WTC11 (cell line): ENCODE measurements around the gene PHLPP1. TPM values are rescaled to one million over a fixed set of nuclear protein-coding genes. Genes with fewer than 3 reads are reported as not detected.

Experiments used
- ATAC-seq: fragments of 200-7000 bp; cut with Tn5 transposase; 2 replicates; pipeline ENCODE4 v1.10.0; 2021; ENCODE audit warnings: mild to moderate bottlenecking, moderate library complexity
- CTCF ChIA-PET: fragments of 300-600 bp; sonication (Branson Sonifier 250); formaldehyde crosslinking; loops from one replicate; lab custom pipeline; 2021; ENCODE audit warnings: antibody characterized with exemption; lab: Charles Lee
- POLR2A ChIA-PET: fragments of 350-600 bp; sonication (Branson Sonifier 250); formaldehyde crosslinking; loops from one replicate; lab custom pipeline; 2021; ENCODE audit warnings: antibody characterized with exemption; lab: Charles Lee
- DNase-seq: peaks from one replicate; pipeline ENCODE4 v3.0.0; 2021; ENCODE audit warnings: low spot score
- H3K27ac Mint-ChIP-seq: 2 replicates; pipeline ENCODE4 v1.8.0; 2021; ENCODE audit warnings: mixed read lengths
- H3K27me3 Mint-ChIP-seq: 2 replicates; pipeline ENCODE4 v1.8.0; 2021; ENCODE audit warnings: low read depth, mild to moderate bottlenecking, moderate library complexity, mixed read lengths
- H3K36me3 Mint-ChIP-seq: 2 replicates; pipeline ENCODE4 v1.8.0; 2021; ENCODE audit warnings: mixed read lengths
- H3K4me1 Mint-ChIP-seq: 2 replicates; pipeline ENCODE4 v1.8.0; 2022; ENCODE audit warnings: mixed read lengths
- H3K4me3 Mint-ChIP-seq: 2 replicates; pipeline ENCODE4 v1.8.0; 2021; ENCODE audit warnings: mild to moderate bottlenecking, moderate library complexity, mixed read lengths
- H3K9me3 Mint-ChIP-seq: 2 replicates; pipeline ENCODE4 v1.8.0; 2021; ENCODE audit warnings: mixed read lengths
- CBFB ChIP-seq: sonication (generic); formaldehyde crosslinking; IDR thresholded peaks from 2 replicates; pipeline ENCODE4 v1.8.1; 2022; ENCODE audit warnings: mild to moderate bottlenecking, low read depth, missing genetic modification reagents
- ESRRA ChIP-seq: sonication (generic); formaldehyde crosslinking; IDR thresholded peaks from 2 replicates; pipeline ENCODE4 v1.8.1; 2022; ENCODE audit warnings: mild to moderate bottlenecking, missing genetic modification reagents, borderline replicate concordance
- HMGA2 ChIP-seq: fragments of 250-450 bp; sonication (Bioruptor Pico); IDR thresholded peaks from 2 replicates; pipeline ENCODE4 v1.4.0; 2021; ENCODE audit warnings: mild to moderate bottlenecking, moderate library complexity
- IRF2 ChIP-seq: sonication (generic); formaldehyde crosslinking; IDR thresholded peaks from 2 replicates; pipeline ENCODE4 v1.8.0; 2022; ENCODE audit warnings: low read depth, missing genetic modification reagents, borderline replicate concordance
- JUN ChIP-seq: sonication (generic); formaldehyde crosslinking; IDR thresholded peaks from 2 replicates; pipeline ENCODE4 v1.8.0; 2023; ENCODE audit warnings: mild to moderate bottlenecking, missing genetic modification reagents
- NFE2L1 ChIP-seq: sonication (generic); formaldehyde crosslinking; IDR thresholded peaks from 2 replicates; pipeline ENCODE4 v1.8.1; 2023; ENCODE audit warnings: missing genetic modification reagents
- NR3C1 ChIP-seq: sonication (generic); formaldehyde crosslinking; conservative IDR thresholded peaks from 2 replicates; pipeline ENCODE4 v1.8.1; 2023; ENCODE audit warnings: low read depth, mild to moderate bottlenecking, missing genetic modification reagents
- OVOL2 ChIP-seq: fragments of 250-450 bp; sonication (Bioruptor Pico); IDR thresholded peaks from 2 replicates; pipeline ENCODE4 v1.9.0; 2021; ENCODE audit warnings: mild to moderate bottlenecking, borderline replicate concordance
- SMAD3 ChIP-seq: sonication (generic); formaldehyde crosslinking; IDR thresholded peaks from 2 replicates; pipeline ENCODE4 v1.8.0; 2022; ENCODE audit warnings: missing genetic modification reagents, mild to moderate bottlenecking, borderline replicate concordance
- SOX15 ChIP-seq: fragments of 250-450 bp; sonication (Bioruptor Pico); IDR thresholded peaks from 2 replicates; pipeline ENCODE4 v1.9.0; 2021; ENCODE audit warnings: mild to moderate bottlenecking
- total RNA-seq: library from RNA; stranded (reverse); gene quantifications from 3 replicates; pipeline ENCODE4 v1.2.3, GENCODE V29; 2021
- TF ChIP-seq, protein P1 (sequence below): sonication (generic); formaldehyde crosslinking; IDR thresholded peaks from 2 replicates; pipeline ENCODE4 v1.8.0; 2023; ENCODE audit warnings: missing genetic modification reagents, mild to moderate bottlenecking, borderline replicate concordance
- TF ChIP-seq, protein P2 (sequence below): sonication (generic); formaldehyde crosslinking; IDR thresholded peaks from 2 replicates; pipeline ENCODE4 v1.8.0; 2022; ENCODE audit warnings: mild to moderate bottlenecking, missing genetic modification reagents
- TF ChIP-seq, protein P3 (sequence below): fragments of 250-450 bp; sonication (Bioruptor Pico); IDR thresholded peaks from 2 replicates; pipeline ENCODE4 v1.8.0; 2021; ENCODE audit warnings: mild to moderate bottlenecking
- TF ChIP-seq, protein P4 (sequence below): sonication (generic); formaldehyde crosslinking; IDR thresholded peaks from 2 replicates; pipeline ENCODE4 v1.8.1; 2022; ENCODE audit warnings: low read depth, mild to moderate bottlenecking, moderate library complexity, missing genetic modification reagents, borderline replicate concordance
- TF ChIP-seq, protein P5 (sequence below): sonication (generic); formaldehyde crosslinking; IDR thresholded peaks from 2 replicates; pipeline ENCODE4 v1.8.1; 2022; ENCODE audit warnings: mild to moderate bottlenecking, missing genetic modification reagents, moderate library complexity, borderline replicate concordance
- TF ChIP-seq, protein P6 (sequence below): fragments of 250-450 bp; sonication (Bioruptor Pico); IDR thresholded peaks from 2 replicates; pipeline ENCODE4 v2.1.2; 2022; ENCODE audit warnings: mild to moderate bottlenecking, moderate library complexity
- TF ChIP-seq, protein P7 (sequence below): sonication (generic); formaldehyde crosslinking; IDR thresholded peaks from 2 replicates; pipeline ENCODE4 v1.8.0; 2022; ENCODE audit warnings: missing genetic modification reagents

Gene PHLPP1
- total RNA-seq, 1 experiment from 2014 or later: 52.0 TPM

DNA sequence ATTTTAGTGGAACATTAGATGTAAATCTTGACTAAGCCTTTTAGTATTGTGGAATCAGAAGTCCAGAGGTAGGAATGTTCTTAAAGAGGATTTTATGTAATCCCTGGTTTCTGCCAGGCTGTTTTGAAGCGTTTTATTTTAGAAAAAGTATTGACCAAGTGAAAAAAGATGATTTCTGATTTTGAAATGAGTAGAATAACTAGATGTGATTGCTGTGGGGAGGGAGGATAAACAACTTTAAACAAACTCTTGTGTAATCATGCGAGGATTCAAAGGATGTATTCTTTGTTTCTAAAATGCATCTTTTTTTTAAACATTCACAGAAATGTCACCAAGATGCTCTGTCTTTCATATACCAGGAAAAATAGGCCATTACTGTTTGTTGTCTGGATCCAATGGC, 53.9 kb downstream of the PHLPP1 start (continued):
- TF ChIP-seq IRF2 (CRISPR knock-in tag) (no peak), JUN (no peak), ESRRA (CRISPR knock-in tag) (no peak)
- TF ChIP-seq, protein P1, sequence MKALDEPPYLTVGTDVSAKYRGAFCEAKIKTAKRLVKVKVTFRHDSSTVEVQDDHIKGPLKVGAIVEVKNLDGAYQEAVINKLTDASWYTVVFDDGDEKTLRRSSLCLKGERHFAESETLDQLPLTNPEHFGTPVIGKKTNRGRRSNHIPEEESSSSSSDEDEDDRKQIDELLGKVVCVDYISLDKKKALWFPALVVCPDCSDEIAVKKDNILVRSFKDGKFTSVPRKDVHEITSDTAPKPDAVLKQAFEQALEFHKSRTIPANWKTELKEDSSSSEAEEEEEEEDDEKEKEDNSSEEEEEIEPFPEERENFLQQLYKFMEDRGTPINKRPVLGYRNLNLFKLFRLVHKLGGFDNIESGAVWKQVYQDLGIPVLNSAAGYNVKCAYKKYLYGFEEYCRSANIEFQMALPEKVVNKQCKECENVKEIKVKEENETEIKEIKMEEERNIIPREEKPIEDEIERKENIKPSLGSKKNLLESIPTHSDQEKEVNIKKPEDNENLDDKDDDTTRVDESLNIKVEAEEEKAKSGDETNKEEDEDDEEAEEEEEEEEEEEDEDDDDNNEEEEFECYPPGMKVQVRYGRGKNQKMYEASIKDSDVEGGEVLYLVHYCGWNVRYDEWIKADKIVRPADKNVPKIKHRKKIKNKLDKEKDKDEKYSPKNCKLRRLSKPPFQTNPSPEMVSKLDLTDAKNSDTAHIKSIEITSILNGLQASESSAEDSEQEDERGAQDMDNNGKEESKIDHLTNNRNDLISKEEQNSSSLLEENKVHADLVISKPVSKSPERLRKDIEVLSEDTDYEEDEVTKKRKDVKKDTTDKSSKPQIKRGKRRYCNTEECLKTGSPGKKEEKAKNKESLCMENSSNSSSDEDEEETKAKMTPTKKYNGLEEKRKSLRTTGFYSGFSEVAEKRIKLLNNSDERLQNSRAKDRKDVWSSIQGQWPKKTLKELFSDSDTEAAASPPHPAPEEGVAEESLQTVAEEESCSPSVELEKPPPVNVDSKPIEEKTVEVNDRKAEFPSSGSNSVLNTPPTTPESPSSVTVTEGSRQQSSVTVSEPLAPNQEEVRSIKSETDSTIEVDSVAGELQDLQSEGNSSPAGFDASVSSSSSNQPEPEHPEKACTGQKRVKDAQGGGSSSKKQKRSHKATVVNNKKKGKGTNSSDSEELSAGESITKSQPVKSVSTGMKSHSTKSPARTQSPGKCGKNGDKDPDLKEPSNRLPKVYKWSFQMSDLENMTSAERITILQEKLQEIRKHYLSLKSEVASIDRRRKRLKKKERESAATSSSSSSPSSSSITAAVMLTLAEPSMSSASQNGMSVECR (CRISPR knock-in tag): no peak
- TF ChIP-seq, protein P2, sequence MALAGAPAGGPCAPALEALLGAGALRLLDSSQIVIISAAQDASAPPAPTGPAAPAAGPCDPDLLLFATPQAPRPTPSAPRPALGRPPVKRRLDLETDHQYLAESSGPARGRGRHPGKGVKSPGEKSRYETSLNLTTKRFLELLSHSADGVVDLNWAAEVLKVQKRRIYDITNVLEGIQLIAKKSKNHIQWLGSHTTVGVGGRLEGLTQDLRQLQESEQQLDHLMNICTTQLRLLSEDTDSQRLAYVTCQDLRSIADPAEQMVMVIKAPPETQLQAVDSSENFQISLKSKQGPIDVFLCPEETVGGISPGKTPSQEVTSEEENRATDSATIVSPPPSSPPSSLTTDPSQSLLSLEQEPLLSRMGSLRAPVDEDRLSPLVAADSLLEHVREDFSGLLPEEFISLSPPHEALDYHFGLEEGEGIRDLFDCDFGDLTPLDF (CRISPR knock-in tag): no peak
- TF ChIP-seq, protein P3, sequence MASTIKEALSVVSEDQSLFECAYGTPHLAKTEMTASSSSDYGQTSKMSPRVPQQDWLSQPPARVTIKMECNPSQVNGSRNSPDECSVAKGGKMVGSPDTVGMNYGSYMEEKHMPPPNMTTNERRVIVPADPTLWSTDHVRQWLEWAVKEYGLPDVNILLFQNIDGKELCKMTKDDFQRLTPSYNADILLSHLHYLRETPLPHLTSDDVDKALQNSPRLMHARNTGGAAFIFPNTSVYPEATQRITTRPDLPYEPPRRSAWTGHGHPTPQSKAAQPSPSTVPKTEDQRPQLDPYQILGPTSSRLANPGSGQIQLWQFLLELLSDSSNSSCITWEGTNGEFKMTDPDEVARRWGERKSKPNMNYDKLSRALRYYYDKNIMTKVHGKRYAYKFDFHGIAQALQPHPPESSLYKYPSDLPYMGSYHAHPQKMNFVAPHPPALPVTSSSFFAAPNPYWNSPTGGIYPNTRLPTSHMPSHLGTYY (CRISPR knock-in tag): no peak

DNA sequence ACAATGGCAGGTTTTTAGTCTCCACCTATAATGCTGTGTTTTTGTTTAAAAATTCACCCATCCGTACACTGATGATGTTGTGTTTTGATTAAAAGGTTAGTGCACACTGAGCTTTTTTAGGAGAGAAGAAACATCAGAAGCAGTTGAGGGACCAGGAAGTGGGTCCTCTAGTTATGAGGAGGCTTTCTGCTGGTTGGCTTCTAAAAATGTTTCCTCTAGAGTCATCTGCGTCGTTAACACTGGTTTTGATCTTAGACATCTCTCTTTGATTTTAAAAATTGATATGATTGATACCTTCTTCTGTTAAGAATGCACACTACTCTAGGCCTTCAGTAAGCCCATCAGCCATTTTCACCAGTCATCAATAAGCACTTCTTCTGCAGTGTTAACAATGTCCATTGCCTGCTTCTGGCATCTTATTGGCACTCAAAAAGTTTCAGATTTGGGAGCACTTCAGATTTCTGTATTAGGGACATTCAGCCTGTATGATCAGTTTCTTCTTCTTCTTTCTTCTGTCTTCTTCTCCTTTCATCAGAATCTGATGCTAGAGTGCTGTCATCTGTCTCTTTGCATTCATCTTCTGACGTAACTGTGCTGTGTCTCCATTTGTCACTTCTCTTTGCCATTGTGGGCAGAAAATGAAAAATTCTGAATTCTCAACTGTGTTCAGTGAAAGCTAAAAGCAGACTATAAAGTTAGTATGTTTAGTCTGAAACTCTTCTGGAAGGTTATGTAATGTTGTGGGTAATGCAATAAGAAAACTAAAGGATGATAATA, 56.3 kb downstream of the PHLPP1 start:
- peaks cover 8% of the 10 kb centered on the region; the same call in 1 of the 2 replicates for H3K9me3 Mint-ChIP-seq
- CTCF ChIA-PET: no interaction called here
- H3K27ac Mint-ChIP-seq: 0 out of 2 replicates have a peak overlapping the region, but pooled peaks have one; percentile 15
- no peaks in the 10 kb centered on the region for H3K27me3 Mint-ChIP-seq
- POLR2A ChIA-PET: no interaction called here
- no peak for DNase-seq
- TF ChIP-seq CBFB (CRISPR knock-in tag) (no peak), NFE2L1 (CRISPR knock-in tag) (no peak), NR3C1 (no peak), HMGA2 (CRISPR knock-in tag) (no peak), SOX15 (CRISPR knock-in tag) (no peak), OVOL2 (CRISPR knock-in tag) (no peak), SMAD3 (no peak)
- TF ChIP-seq, protein P4, sequence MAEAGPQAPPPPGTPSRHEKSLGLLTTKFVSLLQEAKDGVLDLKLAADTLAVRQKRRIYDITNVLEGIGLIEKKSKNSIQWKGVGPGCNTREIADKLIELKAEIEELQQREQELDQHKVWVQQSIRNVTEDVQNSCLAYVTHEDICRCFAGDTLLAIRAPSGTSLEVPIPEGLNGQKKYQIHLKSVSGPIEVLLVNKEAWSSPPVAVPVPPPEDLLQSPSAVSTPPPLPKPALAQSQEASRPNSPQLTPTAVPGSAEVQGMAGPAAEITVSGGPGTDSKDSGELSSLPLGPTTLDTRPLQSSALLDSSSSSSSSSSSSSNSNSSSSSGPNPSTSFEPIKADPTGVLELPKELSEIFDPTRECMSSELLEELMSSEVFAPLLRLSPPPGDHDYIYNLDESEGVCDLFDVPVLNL: no peak
- TF ChIP-seq, protein P5, sequence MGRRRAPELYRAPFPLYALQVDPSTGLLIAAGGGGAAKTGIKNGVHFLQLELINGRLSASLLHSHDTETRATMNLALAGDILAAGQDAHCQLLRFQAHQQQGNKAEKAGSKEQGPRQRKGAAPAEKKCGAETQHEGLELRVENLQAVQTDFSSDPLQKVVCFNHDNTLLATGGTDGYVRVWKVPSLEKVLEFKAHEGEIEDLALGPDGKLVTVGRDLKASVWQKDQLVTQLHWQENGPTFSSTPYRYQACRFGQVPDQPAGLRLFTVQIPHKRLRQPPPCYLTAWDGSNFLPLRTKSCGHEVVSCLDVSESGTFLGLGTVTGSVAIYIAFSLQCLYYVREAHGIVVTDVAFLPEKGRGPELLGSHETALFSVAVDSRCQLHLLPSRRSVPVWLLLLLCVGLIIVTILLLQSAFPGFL (CRISPR knock-in tag): no peak
- TF ChIP-seq, protein P6, sequence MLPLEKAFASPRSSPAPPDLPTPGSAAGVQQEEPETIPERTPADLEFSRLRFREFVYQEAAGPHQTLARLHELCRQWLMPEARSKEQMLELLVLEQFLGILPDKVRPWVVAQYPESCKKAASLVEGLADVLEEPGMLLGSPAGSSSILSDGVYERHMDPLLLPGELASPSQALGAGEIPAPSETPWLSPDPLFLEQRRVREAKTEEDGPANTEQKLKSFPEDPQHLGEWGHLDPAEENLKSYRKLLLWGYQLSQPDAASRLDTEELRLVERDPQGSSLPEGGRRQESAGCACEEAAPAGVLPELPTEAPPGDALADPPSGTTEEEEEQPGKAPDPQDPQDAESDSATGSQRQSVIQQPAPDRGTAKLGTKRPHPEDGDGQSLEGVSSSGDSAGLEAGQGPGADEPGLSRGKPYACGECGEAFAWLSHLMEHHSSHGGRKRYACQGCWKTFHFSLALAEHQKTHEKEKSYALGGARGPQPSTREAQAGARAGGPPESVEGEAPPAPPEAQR (CRISPR knock-in tag): no peak
- TF ChIP-seq, protein P7, sequence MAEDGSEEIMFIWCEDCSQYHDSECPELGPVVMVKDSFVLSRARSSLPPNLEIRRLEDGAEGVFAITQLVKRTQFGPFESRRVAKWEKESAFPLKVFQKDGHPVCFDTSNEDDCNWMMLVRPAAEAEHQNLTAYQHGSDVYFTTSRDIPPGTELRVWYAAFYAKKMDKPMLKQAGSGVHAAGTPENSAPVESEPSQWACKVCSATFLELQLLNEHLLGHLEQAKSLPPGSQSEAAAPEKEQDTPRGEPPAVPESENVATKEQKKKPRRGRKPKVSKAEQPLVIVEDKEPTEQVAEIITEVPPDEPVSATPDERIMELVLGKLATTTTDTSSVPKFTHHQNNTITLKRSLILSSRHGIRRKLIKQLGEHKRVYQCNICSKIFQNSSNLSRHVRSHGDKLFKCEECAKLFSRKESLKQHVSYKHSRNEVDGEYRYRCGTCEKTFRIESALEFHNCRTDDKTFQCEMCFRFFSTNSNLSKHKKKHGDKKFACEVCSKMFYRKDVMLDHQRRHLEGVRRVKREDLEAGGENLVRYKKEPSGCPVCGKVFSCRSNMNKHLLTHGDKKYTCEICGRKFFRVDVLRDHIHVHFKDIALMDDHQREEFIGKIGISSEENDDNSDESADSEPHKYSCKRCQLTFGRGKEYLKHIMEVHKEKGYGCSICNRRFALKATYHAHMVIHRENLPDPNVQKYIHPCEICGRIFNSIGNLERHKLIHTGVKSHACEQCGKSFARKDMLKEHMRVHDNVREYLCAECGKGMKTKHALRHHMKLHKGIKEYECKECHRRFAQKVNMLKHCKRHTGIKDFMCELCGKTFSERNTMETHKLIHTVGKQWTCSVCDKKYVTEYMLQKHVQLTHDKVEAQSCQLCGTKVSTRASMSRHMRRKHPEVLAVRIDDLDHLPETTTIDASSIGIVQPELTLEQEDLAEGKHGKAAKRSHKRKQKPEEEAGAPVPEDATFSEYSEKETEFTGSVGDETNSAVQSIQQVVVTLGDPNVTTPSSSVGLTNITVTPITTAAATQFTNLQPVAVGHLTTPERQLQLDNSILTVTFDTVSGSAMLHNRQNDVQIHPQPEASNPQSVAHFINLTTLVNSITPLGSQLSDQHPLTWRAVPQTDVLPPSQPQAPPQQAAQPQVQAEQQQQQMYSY (CRISPR knock-in tag): no peak
- H3K4me1 Mint-ChIP-seq: peaks cover 57% of the 10 kb centered on the region
- peaks cover 11% of the 10 kb centered on the region for H3K36me3 Mint-ChIP-seq
- no peak overlapping the region for H3K4me3 Mint-ChIP-seq
- no peak for ATAC-seq
